GM18951 (cell line): ENCODE data around the gene PAK1.
"Not testable (repeated sequence)": the region's sequence is repeated elsewhere in the genome, so short reads cannot be mapped to it uniquely, and the experiment has no call there.

Experiments used
- POLR2A ChIP-seq: IDR thresholded peaks from 4 replicates; pipeline ENCODE4 v1.6.1; 2011; ENCODE audit warnings: mild to moderate bottlenecking; ENCODE audit not compliant: insufficient read length, insufficient read depth; ENCODE audit errors: extremely low read depth
- in situ Hi-C: fragments of 300-500 bp; cut with MboI; formaldehyde crosslinking; loops from one replicate; pipeline ENCODE4 v1.12.0; 2022; ENCODE audit warnings: low sequenced_read_pairs, mixed read lengths, inconsistent platforms; ENCODE audit not compliant: unreplicated experiment

PAK1 gene

DNA sequence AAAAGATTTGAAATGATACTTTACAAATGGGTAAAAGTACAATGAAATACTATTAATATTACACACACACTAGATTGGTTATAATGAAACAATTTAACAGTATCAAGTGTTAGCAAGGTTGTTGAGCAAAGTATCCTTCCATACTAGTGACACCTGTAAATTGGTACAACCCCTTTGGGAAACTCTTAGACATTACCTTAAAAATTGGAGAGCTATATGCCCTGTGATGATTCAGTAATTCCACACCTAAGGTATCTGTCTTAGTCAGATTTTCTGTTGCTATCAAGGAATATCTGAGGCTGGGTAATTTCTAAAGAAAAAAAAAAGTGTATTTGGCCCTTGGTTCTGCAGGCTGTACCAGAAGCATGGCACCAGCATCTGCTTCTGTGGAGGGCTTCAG, 165.1 kb downstream of the PAK1 start:
- in situ Hi-C loops: no loop called here
- no peak for TF ChIP-seq POLR2A

DNA sequence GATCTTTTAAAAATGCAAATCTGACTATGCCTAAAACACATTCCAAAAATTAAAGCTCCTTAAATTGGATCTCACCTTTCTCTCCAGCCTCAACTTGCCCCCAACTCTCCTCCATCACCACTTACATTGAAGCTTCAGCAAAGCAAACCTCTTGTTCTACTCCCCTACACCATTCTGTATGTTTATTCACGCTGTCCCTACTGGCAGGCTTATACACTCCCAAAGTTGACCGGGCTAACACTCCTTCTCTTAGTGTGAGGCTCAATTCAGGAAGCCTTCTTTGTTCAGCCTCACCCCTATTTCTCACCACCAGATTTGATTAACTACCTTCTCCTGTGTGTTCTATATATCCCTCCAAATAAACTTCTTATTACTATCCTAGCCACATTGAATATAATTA, 170.6 kb downstream of the PAK1 start:
- no peak for TF ChIP-seq POLR2A
- in situ Hi-C loops: no loop called here

DNA sequence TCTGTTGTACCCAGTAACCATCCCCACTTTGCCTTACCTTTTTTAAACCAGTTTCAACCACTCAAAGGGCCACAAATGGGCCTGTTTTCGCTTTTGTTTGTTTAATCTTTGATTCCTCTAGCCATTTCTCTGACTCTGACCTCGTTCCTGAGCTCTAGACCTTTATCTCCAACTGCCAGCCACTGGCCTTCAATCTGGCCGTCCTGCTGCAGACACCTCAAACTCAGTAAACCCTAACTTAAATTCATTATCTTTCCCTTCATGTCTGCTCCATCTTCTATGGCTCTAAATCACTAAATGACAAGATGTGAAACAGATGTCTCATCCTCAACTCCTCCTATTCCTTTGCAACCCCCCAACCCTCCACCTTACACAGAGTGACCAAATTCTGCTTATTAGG, 171.1 kb downstream of the PAK1 start:
- in situ Hi-C loops: no loop called here
- TF ChIP-seq POLR2A: no peak

DNA sequence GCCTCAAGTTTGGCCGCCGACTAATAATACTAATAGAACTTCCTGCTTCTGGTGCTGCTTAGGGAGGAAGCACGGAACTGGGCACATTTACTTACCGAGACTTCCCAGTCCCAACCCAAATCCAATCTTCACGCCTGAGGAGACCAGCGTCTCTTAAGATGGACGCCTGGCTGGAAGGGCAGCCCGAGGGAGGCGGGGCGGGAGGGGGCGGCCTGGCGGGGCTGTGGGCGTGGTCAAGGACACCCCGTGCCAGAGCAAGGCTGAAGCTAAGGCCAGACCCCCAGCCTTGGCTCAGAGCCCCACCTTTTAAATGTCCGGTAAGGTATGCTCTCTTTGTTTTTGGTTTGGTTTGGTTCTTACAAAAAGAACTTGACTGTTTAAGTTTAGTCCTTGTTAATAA, 172.4 kb downstream of the PAK1 start, which contains the start of gene GDPD4:
TSS of gene GDPD4 (minus strand) at position 177 of the 400 bp plus-strand sequence. CDS start 16,549 bp downstream, outside the sequence.
- in situ Hi-C loops: no loop called here
- TF ChIP-seq POLR2A: no peak

DNA sequence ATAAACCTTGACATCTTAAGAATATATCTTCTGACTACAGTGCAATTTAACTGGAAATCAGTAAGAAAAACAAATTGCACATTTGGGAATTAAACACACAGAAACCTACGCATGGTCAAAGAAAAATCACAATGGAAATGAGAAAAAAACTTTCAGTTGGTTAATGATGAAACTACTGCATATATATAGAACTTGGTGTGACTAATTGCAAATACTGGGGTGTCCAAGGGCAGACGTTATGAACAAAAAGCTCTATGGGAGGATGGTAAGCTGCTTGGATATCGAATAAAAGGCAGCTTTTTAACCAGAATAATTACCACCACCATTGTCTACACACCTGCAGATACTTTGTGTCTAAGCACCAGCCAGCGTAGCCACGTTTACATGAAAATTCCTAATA, 173.2 kb downstream of the PAK1 start:
- in situ Hi-C loops: no loop called here

DNA sequence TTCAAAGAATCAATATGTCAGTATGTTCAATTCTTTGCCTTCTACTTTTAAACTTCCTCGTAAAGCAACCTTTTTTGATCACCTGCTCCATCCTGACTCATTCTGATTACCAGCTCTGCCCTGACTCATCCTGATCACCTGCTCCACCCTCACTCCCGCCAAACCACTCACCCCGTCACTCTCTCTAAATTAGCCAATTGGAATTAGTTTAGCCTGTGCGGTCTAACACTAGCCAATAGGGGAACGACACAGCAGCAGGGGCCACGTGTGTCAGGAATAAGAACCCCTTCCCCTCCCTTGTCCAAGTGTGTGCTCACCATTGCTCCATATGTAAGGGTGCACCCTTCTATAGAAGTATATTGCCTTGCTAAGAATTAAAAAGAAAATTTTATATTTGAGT, 173.9 kb downstream of the PAK1 start:
- in situ Hi-C loops: not testable (repeated sequence)

More for the DNA sequence above, 173.2 kb downstream of the PAK1 start:
- TF ChIP-seq POLR2A: no peak

DNA sequence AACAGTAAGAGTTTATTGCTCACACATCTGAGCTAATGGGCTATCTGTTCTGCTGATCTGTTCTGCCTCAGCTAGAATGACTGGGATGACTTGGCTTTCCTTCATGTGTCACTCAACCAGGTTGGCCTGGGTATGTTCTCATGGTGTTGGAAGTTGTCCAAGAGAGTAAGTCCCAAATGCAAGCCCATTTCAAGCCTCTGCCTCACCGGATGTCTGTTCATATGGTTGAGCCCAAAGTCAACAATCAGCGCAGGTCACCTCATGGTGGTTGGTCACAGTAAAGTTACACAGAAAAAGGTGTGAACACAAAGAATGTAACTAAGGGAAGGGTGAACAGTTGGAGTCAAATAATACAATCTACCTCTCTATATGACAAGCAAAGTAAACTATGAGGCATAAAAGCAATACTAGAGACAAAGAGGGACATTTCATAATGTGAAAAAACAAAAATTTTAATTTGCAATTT, 174.3 kb downstream of the PAK1 start:
- TF ChIP-seq POLR2A: no peak
- in situ Hi-C loops: no loop called here

DNA sequence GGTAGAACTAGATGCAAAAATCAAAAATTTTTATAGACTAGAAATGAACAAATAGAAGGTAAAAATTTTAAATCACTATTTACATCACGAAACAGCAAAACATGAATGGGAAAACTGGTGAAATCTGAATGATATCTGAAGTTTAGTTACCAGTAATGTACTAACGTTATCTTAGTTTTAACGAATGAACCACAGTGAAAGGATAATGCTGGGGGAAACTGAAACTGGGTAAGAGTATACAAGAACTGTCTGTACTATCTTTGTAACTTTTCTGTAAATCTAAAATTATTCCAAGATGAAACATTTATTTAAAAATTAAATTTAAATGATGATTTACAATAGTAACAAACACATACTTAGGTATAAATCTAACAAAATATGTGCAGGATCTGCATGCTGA, 179.9 kb downstream of the PAK1 start:
- no peak for TF ChIP-seq POLR2A
- in situ Hi-C loops: no loop called here

DNA sequence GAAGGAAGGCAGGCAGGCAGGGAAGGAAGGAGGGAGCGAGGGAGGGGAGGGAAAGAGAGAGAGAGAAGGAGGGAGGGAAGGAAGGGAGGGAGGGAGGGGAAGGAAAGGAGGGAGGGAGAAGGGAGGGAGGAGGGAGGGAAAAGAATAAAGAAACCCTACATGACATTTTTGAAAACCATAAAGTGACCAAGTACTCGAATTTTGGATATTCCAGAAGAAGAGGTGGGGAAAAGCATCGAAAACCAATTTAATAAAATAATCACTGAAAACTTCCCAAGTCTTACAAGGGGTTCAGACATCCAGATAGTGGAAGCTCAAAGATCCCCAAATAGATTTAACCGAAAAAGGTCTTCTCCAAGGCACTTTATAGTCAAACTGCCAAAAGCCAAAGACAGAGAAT, 184.2 kb downstream of the PAK1 start:
- in situ Hi-C loops: no loop called here
- no peak for TF ChIP-seq POLR2A

DNA sequence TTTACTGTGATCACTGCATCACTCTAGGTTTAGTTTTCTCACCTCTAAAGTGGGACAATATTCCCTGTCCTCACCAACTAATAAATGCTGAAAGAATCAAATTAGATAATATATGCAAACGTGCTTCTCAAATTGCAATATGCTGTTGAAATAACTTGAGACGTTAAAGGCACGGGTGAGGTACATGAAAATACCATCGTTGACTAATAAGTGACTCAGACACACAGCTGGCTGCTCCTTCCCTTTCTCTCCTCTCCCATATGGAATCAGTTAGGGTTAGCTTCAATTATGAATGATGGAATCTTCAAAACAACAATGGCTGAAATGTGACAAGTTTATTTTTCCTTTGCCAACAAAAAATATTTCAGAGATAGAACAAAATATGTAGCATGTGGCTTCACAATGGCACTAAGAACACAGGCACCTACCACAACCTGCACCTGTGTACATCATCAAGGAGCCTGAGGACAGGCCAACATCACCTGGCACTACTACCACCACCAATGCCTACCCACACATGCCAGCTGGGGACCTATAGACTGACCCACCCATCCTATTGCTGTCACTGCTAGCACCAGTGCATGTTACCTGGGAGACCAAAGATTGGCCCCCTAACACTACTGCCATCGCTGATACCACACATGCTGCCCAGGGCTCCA, 186.2 kb downstream of the PAK1 start:
- in situ Hi-C loops: no loop called here

DNA sequence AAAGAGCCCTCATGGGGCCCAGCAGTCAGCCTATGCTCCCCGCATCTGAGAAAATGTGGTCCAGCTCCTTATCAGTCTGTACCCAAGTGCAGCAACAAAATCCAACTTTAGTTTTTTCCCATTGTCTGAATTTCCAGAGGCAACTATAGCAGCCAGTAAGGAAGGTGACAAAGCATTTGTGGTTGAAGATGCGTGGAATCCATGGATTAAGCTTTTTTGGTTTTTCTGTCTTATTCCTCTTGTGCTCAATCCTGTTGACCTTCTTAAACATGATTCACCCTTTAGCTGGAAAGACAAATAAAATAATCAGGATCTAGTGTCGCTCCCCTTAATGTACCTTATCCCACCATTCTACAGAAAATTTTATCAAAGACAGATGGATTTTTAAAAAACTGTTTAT, 186.8 kb downstream of the PAK1 start:
- in situ Hi-C loops: no loop called here
- no peak for TF ChIP-seq POLR2A

More for the DNA sequence above, 186.2 kb downstream of the PAK1 start:
- TF ChIP-seq POLR2A: no peak

DNA sequence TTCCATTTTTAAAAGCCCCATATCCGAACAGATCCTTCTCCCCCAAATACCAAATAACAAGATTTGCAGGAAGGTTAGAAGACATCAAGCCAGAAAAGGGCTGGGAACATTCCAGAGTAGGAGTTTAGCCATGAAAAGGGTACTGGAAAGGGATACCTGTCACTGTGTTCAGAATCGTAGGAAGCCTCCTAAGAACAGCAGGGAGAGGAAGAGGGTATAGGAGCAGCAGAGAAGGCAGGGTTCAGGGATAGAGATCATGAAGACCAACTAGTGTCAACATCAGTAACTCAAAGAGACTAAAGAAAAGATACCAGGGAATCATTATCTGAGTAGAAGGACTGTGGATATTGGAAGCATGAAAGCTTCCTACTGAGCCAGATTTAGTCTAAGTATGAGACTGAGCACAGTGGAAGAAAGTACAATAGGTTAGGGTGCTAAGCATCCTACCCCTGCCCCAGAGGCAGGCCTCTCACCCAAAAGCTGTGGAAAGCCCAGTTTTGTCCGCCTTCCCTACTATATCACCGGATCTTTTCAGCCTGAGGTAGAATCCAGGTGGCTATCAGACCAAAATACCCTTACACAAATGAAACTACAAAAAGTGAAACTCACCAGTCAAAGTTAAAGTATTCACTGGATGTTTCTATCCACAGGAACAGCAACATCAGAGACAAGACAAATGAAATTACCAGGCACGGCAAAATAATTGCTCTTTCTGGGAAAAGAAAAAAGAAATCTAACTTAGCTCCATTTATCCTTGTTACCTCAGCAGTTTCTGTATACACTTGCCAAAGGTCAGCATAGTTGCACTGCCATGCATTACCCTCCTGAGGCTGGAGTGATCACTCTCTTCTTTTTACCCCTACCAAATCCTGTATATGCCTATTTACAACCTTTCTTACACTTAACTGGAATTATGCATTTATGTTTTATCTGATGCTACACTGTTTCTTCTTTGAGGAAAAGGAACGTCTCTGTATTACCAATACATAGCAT, 189.1 kb downstream of the PAK1 start:
- TF ChIP-seq POLR2A: no peak
- in situ Hi-C loops: no loop called here

DNA sequence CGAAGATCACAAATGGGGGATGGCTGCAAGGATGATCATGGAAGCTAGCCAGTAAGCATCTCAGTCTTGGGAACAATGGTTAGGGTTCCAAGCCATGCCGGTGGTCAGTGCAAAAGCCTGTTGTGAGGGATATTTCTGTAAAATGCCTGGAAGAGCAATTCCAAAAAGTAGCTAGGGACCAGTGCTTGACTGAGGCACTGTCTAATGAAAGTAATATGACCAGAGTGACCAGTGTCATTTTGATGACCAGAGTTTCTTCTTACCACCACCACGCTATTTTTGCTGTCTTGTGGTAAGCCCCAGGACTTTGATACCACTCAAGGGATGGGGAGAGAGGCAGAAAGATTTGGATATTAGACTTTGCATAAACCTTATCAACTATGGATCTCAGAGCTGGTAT, 190.8 kb downstream of the PAK1 start:
- no peak for TF ChIP-seq POLR2A
- in situ Hi-C loops: no loop called here
